Measurements from ENCODE around the gene PLEKHM3.
"Not testable (repeated sequence)": the region's sequence is repeated elsewhere in the genome, so short reads cannot be mapped to it uniquely, and the experiment has no call there.

The PLEKHM3 gene

DNA sequence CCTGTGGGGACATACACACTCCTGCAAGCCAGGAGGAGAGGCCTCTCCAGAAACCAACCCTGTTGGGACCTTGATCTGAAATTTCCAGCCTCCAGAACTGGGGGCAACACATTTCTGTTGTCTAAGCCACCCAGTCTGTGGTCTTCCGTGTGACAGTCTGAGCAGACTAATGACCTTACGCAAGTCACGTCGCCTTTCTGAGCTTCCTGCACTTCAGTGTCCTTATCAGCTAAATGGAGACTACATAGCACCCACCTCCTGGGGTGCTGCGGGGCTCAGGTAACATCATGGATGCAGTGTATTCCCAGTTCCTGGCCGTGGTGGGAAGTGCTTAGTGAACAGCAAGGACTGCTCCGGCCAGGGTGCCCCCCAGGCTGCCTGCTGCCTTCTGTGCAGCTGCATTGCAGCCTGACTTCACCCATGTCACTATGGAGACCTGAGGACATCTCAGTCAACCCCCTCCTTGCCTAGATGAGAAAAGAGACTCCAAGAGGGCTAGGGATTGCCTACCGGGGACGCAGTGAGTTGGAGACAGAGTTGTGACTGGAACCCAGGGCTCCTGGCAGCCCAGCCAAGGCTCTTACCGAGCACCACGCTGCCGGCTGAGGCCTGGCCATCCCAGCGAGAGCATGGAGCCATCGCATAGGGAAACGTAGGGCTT, 194.4 kb downstream of the PLEKHM3 start:
- DNase-seq (ENCODE audit: low read depth in 4 of 4, low spot score in 1 of 4): no peak

DNA sequence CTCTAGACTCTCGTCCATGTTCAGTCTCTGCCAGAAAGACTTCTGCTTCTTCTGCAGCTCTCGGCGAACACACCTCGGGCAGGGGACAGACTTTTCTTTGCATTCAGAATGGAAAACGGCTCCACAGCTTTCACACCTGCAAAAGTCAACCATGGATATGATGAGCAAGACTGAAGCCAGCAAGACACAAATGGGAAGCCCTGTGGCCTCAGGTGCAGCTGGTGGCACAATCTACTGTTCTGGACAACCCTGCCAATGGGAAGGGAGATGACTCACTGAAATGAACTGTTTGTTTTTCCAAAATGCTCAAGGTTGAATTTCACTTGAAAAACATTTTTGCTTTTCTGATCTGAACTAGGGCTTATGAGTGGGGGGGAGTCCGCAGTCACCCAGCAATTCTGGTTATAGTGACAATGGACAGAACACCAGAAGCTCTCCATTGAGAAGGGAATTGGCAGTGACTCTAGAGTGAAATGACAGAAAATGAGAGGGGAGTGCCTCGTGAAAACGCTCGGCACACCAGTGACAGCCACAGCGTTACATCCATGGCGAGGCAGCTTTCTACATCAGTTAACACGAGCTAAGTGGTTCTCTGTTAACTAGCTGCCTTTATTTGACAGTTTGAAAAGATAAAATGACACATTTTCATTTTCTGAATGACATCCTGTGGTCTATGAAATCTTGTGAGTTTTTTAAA, 196.8 kb downstream of the PLEKHM3 start:
- no peak for DNase-seq (ENCODE audit: low read depth in 4 of 4, low spot score in 1 of 4)

DNA sequence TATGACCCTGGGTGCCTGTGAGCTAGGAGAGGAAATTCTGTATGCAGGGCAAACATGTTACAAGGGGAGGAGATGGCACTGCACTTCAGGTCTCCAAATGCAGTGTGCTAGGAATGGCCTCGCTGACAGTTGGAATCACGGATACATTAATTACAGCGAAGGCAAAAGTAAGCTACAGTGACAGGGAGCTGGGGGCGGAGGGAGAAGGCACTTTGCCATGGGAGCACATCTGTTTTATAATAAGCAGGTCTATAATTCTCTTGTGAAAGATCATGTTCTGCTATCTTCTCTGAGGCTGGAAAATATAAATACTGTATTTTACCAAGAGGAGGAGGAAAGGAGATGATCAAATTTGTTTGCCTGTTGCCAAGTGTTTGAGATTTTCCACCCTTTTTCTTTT, 199.3 kb downstream of the PLEKHM3 start:
- no peak for DNase-seq (ENCODE audit: low read depth in 4 of 4, low spot score in 1 of 4)

GRCh38 chr2:207825045-207825954, 200.0 kb downstream of the PLEKHM3 start:
- no peak for DNase-seq (ENCODE audit: low read depth in 4 of 4, low spot score in 1 of 4)

GRCh38 chr2:207823865-207824264, 201.5 kb downstream of the PLEKHM3 start:
- DNase-seq (ENCODE audit: low read depth in 4 of 4, low spot score in 1 of 4): no peak

DNA sequence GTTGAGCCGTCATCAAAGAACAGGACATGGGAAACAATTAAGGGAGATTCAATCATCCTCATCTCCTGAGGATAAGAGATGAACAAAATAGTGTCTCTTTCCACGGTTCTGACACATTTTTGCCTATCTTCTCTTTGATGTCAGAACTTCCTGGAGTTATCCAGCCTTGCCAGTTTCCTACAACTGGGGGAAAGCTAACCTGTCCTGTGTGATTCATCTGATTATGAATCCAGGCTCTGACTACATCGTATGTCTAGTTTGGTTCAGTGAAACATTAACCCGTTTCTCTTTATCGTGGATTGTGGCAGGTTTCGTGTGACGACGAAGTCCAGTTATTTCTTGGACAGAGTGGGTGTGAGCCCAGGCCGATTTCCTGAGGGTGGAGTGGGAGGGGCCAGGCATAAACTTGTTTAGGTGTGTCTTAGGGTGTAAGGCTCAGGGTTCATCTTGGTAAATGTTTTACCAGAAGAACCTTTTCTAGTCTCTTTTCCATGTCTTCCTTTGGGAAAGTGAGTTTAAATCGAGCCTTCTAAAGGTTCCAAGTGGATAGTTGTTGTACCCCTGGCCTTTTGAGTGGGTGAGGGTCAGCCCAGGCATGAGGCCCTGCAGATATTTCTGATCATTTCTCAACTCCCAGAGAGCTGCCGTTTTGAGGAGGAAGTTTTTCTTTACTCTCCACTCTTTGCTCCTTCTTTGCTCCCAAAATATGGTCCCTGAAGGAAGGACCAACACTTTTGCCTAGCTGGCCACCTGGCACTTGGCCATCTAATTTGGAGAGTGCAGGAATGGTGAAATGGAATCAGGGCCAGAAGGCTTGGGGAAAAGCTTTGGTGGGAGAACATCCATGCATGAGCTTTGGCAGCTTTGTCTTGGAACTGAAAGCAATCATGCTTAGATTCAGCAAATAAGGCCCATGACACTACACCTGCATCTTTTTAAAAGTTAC, 205.2 kb downstream of the PLEKHM3 start:
- no peak for DNase-seq (ENCODE audit: low read depth in 4 of 4, low spot score in 1 of 4)

GRCh38 chr2:207819021-207819797, 206.1 kb downstream of the PLEKHM3 start:
- DNase-seq (ENCODE audit: low read depth in 4 of 4, low spot score in 1 of 4): no peak

- DNase-seq (ENCODE audit: low read depth in 4 of 4, low spot score in 1 of 4): no peak
Observed at GRCh38 chr2:207816546-207816945, 208.8 kb downstream of the PLEKHM3 start.

DNA sequence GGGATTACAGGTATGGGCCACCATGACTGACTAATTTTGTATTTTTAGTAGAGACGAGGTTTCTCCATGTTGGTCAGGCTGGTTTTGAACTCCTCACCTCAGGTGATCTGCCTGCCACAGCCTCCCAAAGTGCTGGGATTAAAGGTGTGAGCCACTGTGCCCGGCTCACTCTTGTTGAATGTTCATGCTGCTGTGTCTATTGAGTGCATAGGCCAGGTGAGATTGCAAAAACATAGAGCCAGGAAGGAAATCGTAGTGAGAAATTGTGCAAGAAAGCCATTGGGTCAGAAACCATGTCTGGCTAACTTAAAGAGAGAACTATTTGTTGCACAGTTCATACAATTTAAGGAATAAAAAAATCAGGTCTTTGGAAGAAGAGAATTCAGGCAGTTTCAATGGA, 210.1 kb downstream of the PLEKHM3 start:
- no peak for DNase-seq (ENCODE audit: low read depth in 4 of 4, low spot score in 1 of 4)

GRCh38 chr2:207813942-207814341, 211.4 kb downstream of the PLEKHM3 start:
- no peak for DNase-seq (ENCODE audit: low read depth in 4 of 4, low spot score in 1 of 4)

GRCh38 chr2:207813221-207813916, 212.0 kb downstream of the PLEKHM3 start:
- no peak for DNase-seq (ENCODE audit: low read depth in 4 of 4, low spot score in 1 of 4)

DNA sequence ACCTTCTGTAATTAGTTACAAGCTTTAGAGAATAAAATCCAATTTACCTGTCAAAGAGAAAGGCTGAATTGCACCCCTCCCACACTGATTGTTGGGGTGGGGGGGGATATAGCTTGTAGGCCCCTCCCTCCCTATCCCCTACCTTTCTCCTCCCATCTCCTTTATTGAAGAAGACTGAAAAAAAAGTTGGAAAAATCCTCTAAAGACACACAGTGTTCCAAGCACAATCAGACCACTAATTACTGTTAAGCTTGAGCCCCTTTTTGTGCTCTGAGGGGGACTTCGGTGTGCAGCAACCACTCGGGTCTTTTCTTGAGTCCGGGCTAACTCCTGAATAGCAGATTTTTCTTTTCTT, 212.6 kb downstream of the PLEKHM3 start:
- DNase-seq (ENCODE audit: low read depth in 4 of 4, low spot score in 1 of 4): no peak

DNA sequence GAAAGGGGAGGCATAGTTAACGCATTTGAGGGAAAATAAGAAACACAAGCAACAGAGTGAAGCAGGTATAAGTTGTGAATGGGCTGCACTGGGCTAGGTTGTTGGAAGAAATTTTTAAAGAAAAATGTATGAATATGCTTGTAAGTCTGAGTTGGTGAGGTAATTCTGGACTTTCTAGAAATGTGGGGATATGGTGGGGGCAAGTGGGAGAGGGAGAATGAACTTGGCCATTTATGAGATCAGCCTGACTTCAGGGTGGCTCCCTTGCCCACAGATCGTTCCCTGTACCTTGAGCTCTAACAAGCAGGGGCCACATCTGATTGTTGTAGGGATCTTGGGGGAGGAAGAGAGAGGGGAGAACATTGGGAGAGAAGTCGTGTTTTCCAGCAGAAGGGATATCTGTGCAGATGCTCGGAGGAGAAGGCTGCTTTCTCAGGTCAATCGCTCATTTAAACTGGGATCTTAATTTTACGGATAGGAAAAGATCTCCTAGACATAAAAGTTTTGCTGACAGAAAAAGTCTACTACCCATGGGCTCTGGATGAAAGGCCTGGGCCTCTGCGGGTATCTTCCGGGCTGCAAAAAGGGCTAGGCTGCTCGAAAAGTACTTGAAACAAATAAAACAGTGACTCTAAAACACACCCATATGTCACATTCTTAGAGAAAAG, 213.1 kb downstream of the PLEKHM3 start:
- no peak for DNase-seq (ENCODE audit: low read depth in 4 of 4, low spot score in 1 of 4)

GRCh38 chr2:207811658-207812057, 213.7 kb downstream of the PLEKHM3 start:
- not testable (repeated sequence) for DNase-seq (ENCODE audit: low read depth in 4 of 4, low spot score in 1 of 4)

GRCh38 chr2:207810200-207810788, 215.0 kb downstream of the PLEKHM3 start:
- DNase-seq (ENCODE audit: low read depth in 4 of 4, low spot score in 1 of 4): no peak

DNA sequence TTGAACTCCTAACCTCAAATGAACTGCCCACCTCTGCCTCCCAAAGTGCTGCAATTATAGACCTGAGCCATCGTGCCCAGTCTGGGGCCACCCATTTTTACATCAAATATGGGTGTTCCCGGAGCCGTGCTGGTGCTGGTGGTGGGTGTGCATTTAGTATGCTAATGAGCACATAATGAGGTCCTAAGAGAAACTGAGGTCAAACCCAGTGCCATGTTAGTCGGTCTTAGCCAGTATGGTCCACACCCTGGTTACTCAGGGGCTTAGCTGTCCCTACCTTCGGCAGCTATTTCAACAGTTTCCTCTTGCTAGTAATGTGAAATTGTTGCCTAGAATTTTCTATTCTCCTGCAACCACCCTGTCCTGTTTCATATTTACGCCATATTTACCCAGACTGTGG, 217.2 kb downstream of the PLEKHM3 start:
- no peak for DNase-seq (ENCODE audit: low read depth in 4 of 4, low spot score in 1 of 4)

DNA sequence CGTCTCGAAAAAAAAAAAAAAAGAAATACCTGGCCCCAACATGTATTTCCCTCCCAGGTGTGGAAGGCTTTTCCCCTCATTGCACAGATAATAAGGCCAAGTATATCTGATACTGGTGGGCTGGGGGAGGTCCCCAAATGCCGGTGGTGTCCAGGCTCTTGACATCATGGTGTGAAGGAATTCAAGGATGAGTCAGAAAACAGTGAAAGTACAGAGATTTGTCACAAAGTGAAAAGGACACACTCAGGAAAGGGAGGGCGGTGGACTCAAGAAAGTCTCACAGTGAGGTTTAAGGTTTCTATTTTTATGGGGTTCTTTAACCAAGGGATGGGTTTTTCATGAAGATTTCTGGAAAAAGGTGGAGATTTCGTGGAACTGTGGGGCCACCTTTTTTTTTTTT, 217.8 kb downstream of the PLEKHM3 start:
- DNase-seq (ENCODE audit: low read depth in 4 of 4, low spot score in 1 of 4): no peak

GRCh38 chr2:207805566-207806226, 219.6 kb downstream of the PLEKHM3 start:
- DNase-seq (ENCODE audit: low read depth in 4 of 4, low spot score in 1 of 4): no peak
